Measurements from ENCODE around the gene DAZAP1. TPM values are rescaled to one million over a fixed set of nuclear protein-coding genes. Genes with fewer than 3 reads are reported as not detected.

The DAZAP1 gene
- total and polyA plus RNA-seq, 7 donors, result 59.9 to 122 (median 90.9) TPM

GRCh38 chr19:1481224-1481892, 74.0 kb downstream of the DAZAP1 start:
- H3K27ac ChIP-seq, result no peak overlapping the region
- peaks cover 9% of the 10 kb centered on the region for H3K4me1 ChIP-seq
- no peak for TF ChIP-seq CTCF (IDR thresholded peaks at IDR 0.05)
- H3K9me3 ChIP-seq, result no peaks in the 10 kb centered on the region
- peak; percentile 13 to 54 for DNase-seq
- intact Hi-C loops (cut with DNase I), result no loop called here
- peaks cover 0 to under 1% of the 10 kb centered on the region in 2 donors for H3K36me3 ChIP-seq (ENCODE audit: insufficient read depth in 1 of 2, low read depth in 1 of 2)
- WGBS, 3 donors, result 83 to 84% (median 84%) methylated on average over 25 to 26 of the region's 26 CpGs
- H3K4me3 ChIP-seq, result no peak overlapping the region
- H3K27me3 ChIP-seq (ENCODE audit: insufficient read depth in 3 of 3, low read length in 2 of 3), result no peaks in the 10 kb centered on the region
- ATAC-seq, result no peak

GRCh38 chr19:1481893-1482360, 74.5 kb downstream of the DAZAP1 start:
- 84 to 89% (median 87%) methylated on average over 21 to 36 of the region's 36 CpGs for WGBS, 3 donors
- no peak overlapping the region for H3K27ac ChIP-seq
- H3K4me3 ChIP-seq, result no peak overlapping the region
- H3K27me3 ChIP-seq (ENCODE audit: insufficient read depth in 3 of 3, low read length in 2 of 3), result no peaks in the 10 kb centered on the region
- no peak for TF ChIP-seq CTCF (IDR thresholded peaks at IDR 0.05)
- no peaks in the 10 kb centered on the region for H3K36me3 ChIP-seq (ENCODE audit: insufficient read depth in 1 of 2, low read depth in 1 of 2)
- peaks cover 9% of the 10 kb centered on the region for H3K4me1 ChIP-seq
- intact Hi-C loops (cut with DNase I), result no loop called here
- H3K9me3 ChIP-seq, result no peaks in the 10 kb centered on the region
- DNase-seq (no peak), ATAC-seq (no peak)

- intact Hi-C loops (cut with DNase I), result no loop called here
- DNase-seq (peak in 1 of 2 donors; percentile 44), ATAC-seq (no peak)
- H3K4me3 ChIP-seq, result no peak overlapping the region
- no peaks in the 10 kb centered on the region for H3K27me3 ChIP-seq (ENCODE audit: insufficient read depth in 3 of 3, low read length in 2 of 3)
- H3K27ac ChIP-seq, result no peak overlapping the region
- no peaks in the 10 kb centered on the region for H3K9me3 ChIP-seq
- WGBS, 3 donors, result 79 to 83% (median 79%) methylated on average over 37 of the region's 37 CpGs
- no peak for TF ChIP-seq CTCF (IDR thresholded peaks at IDR 0.05)
- H3K36me3 ChIP-seq (ENCODE audit: insufficient read depth in 1 of 2, low read depth in 1 of 2), result no peaks in the 10 kb centered on the region
- peaks cover 8% of the 10 kb centered on the region for H3K4me1 ChIP-seq
These were observed 75.2 kb downstream of the DAZAP1 start for GRCh38 chr19:1482361-1483130.

- WGBS, 3 donors, result 89 to 92% (median 91%) methylated on average over 70 to 77 of the region's 77 CpGs
- no peaks in the 10 kb centered on the region for H3K36me3 ChIP-seq (ENCODE audit: insufficient read depth in 1 of 2, low read depth in 1 of 2)
- TF ChIP-seq CTCF (IDR thresholded peaks at IDR 0.05), result no peak
- H3K27me3 ChIP-seq (ENCODE audit: insufficient read depth in 3 of 3, low read length in 2 of 3), result no peaks in the 10 kb centered on the region
- no peak overlapping the region for H3K4me3 ChIP-seq
- H3K9me3 ChIP-seq, result no peaks in the 10 kb centered on the region
- intact Hi-C loops (cut with DNase I), result no loop called here
- ATAC-seq (no peak), DNase-seq (peak; percentile 13 to 46)
- H3K4me1 ChIP-seq, result no peaks in the 10 kb centered on the region
- no peak overlapping the region for H3K27ac ChIP-seq
These were observed 76.0 kb downstream of the DAZAP1 start for GRCh38 chr19:1483131-1483978.
